Stimulated activated CD8-positive, alpha-beta memory T cell treated with anti-CD3 and anti-CD28 coated beads, Interleukin-15, amount 100 ng/mL, for 48 hours (primary cell): ENCODE data around the gene ZNF516.

Experiments
- DNase-seq, 2 donors: peaks; one replicate each; pipeline ENCODE4 v3.0.0-alpha.2; 2020; ENCODE audit warnings: low read depth in 2 of 2

Gene ZNF516

GRCh38 chr18:76441668-76442412, 53.2 kb downstream of the ZNF516 start:
- no peak for DNase-seq

DNA sequence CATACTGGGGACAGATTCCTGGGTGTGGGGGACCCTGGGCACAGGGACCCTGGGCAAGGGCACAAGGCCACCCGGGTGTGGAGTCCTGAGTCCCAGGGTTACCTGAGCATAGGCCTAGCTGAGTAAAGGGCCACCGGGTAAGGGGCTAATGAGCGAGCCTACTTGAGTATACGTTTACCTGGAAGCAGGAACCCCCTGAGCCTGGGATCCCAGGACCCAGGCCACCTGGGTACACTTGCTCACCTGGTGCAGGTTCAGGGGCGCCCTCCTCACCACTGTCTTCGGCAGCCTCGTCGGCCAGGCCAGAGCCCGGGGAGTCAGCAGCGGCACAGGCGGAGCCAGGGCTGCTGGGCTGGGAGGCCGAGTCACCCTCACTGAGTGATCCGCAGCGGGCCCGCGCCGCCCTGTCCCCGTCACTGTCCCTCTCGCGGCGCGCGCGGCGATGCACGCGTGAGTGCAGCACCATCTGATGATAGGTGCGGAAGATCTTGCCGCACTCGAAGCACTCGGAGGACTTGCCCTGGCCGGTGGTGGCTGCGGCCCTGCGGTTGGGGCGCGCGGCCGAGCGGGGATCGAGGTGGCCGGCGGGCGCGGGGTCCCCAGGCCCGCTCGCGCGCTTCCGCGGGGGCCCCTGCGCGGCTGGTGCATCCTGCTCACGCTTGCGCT, 53.9 kb downstream of the ZNF516 start:
- no peak for DNase-seq

DNA sequence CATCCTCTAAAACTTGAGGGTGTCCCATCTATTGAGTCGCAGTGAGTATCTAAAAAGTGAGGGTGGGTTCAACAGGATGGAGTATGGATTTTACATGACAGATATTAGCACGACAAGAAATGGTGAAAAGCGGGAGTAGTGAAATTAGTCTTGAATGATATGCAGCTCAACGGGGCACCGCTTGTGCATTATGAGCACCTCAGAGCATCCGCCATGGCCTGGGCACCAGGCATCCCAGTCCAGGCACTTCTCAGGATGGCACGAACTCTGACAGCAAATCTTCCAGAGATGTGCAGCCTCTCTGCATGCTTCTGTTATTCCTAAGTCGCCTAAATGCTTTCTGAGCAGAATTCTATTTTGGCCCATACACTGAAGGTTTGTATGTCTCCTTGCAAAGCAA, 57.1 kb downstream of the ZNF516 start:
- no peak for DNase-seq

DNA sequence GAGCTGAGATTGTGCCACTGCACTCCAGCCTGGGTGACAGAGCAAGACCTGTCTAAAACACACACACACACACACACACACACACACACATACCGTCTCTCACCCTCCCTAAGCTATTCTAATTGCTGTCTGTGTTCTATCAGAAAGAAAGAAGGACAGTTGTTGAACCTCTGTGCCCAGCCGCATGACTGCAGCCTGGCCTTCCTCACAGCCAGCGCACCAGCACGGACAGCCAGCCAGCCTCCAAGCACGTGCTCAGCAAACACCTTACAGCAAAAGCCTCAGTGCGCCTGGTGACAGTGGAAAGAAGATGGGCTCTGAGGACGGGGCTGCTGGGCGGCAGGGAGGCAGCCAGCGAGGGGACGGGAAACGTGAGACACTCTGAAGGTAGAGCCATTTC, 58.0 kb downstream of the ZNF516 start:
- DNase-seq = no peak

- no peak for DNase-seq
Measured at GRCh38 chr18:76436342-76436741, 58.7 kb downstream of the ZNF516 start.

- DNase-seq = no peak
Measured at GRCh38 chr18:76435316-76435989, 59.6 kb downstream of the ZNF516 start.

GRCh38 chr18:76434452-76434851, 60.6 kb downstream of the ZNF516 start:
- DNase-seq = no peak

DNA sequence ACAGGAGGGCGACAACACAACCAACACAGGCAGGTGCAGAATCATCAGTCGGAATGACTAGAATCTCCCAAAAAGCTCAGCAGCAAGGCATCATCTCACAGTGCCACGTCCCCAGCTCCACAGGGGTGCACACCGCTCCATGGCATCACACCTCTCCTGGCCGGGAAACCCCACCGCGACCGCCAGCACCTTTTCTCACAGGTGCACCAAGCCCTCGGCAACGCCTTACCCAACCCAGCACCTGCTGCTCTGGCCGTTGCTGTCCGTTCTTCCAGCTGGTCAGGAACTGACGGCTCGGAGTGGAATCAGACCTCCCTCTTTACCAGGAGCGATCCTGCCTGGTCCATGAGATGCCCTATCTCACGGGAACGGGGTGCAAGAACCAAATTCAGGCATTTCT, 61.3 kb downstream of the ZNF516 start:
- DNase-seq = no peak

GRCh38 chr18:76432970-76433767, 61.9 kb downstream of the ZNF516 start:
- DNase-seq = no peak

- DNase-seq = no peak
Measured at GRCh38 chr18:76432274-76432755, 62.7 kb downstream of the ZNF516 start.

DNA sequence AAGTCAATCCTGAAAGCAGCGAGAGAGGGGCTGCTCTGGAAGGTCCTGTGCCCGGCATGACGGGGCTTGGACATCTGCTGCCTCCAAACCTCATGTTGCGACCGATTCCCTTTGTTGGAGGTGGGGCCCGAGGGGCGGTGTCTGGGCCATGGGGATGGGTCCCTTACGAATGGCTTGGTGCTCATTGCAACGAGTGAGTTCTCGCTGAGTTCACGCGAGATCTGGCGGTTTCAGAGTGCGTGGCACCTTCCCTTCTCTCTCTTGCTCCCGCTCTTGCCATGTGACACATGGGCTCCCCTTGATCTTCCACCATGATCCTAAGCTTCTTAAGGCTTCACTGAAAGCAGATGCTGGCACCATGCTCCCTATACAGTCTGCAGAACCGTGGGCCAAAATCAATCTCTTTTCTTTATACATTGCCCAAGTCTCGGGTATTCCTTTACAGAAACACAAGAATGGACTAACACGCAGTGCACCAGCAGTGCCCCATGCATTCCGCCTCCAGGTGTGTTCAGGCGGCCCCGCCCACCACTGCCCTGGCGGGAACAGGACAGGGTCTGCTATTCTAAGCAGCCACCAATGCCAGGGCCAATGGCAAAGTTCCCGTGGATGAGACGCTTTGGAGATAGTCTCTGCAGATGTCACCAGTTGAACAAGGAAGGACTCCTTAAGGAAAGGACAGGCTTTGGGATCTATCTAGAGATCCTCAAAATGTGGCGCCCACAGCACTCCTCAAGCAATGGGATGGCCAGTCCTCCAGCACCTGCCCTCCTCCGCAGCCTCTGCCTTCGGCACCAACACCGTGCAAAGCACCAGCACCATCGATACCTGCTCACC, 63.4 kb downstream of the ZNF516 start:
- no peak for DNase-seq

DNA sequence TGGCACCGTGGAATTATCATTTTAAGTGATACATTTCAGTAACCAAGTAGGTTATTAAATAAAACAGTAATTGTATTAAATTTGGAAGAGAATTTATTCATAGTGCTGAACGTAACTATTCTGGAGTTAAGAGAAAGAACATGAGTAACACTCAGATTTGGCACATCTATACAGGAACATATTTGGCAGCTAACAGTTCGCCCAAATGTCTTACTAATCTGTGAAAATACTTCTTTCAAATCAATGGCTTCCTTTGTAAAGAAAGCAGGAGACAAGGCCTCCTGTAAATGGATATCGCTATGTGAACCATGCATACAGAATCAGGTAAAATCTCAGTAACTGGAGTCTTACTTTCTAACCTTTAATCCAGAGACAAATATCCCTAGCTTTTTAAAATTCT, 64.4 kb downstream of the ZNF516 start:
- DNase-seq = no peak

- no peak for DNase-seq
Measured at GRCh38 chr18:76429262-76430126, 65.5 kb downstream of the ZNF516 start.

DNA sequence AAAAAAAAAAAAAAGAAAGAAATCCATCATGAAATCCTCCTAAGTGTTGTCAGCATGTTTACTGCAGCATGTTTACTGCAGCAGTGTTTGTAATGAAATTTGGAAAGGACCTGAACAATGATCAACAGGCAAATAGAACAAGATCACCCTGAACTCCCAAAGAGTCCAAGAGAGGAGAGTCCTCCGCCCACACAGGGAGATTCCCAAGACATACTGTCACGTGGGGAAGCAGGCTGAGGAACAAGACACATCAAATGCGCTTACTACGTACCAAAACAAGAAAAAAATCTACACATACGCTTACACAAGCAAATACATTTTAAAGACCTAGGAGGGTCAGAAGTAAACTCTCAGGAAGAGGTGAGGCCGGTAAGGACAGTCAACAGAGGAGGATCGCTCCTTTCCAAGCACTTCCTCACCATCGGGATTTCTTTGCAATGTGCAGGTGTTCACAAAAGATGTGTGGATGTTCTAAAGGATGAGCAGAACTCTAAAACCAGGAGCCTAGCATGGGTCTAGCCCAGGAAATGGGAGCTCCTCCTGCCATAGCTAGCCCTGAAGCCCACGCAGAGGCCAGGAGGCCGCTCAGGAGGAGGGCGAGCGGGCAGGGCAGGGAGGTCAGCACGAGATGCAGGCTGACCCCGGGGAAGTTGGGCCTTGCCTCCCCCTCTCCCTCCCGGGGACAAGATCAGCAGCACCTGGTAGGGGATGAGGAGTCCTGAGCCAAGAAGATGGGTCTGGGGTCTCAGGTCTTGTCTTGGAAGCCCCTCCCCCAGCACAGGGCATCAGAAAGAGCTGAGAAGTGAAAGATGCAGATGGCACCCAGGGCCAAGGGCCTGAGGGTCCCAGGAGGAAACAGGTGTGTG, 66.4 kb downstream of the ZNF516 start:
- no peak for DNase-seq

DNA sequence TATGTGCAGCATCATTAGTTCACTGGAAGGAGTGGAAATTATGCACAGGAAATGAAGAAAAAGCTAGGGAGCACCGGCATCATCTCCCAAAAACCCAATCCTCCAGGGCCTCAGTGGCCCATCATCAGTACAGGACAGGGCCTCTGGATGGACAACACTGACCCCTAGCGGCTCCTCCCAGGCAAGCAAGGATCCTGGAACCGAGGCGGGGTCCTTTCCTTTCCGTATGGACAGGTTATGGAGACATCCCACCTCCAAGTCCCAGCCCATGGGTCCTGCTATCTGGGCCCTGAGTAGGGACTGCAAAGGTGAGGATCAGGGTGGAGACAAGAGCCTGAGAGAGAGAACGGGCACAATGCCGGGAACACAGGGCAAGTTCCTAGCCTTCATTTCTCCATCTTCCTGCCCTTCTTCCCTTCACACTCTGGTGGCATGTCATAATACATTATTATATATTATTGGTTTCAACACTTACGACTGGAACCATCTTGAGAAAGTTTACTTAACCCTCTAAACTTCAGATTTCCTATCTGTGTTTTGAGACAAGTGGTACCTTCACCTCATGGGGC, 68.2 kb downstream of the ZNF516 start:
- DNase-seq = no peak

DNA sequence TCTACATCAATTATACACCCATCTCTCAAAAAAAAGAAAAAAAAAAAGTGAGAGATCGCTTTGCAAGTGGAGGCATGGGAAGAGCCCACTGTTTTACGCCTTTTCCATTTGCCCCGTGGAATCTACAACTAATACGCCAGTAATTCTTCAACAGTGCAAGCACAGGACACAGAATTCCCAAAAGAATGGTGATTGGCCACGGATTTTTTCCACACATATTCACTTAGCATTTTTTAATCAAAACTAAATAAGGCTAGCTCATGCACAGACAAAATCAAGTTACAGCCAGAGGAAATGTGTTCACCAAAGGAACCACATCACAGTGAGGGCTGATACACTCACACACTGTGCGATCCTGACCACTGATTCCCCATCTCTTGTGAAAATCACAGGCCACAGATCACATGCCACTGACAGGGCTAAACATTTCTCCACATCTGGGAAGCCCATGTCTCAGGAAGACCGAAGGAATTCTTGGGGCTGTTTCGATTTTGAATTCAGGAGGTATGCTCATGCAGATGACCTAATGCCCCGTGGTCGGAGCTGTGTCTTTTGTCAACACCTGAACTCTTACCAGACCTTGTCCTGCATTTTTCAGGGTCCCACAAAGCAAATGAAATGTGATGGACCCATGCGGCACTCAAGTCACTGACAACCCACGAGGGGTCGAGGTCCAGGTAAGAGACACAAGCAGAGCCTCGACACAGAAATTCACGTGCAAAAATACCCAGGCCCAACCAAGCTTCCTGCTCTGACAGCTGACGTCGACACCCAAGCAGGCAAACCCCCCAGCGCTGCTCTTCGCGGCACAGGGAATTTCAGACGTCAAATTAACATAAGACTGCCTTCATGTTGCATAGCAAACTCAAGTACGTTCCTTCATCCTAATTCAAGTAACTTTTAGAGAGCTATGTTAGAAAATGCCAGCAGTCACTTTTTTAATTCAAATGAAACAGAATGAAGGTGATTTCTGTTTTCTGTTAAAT, 69.6 kb downstream of the ZNF516 start:
- DNase-seq = no peak

- DNase-seq = no peak
Measured at GRCh38 chr18:76422838-76423237, 72.2 kb downstream of the ZNF516 start.

DNA sequence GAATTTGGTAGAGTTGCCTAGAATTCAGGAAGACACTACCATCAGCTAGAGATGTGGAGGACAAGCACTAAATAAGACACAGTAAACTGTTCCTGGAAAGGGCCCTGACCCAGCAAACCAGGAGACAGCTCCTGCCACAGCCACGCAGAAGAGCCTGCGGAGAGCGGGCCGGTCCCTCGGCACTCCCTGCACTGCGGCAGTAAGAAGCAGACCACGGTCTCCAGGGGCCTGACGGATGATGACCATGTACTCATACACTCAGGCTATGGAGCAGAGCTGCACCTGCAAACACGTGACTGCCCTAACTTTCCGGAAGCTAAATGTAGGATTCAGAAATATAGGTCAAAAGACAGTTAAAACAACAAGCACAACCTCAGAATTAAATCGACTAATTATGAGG, 72.9 kb downstream of the ZNF516 start:
- DNase-seq = no peak
